Omental fat pad (tissue), 4 donors: ENCODE results near the gene STON1. TPM values are rescaled to one million over a fixed set of nuclear protein-coding genes. Genes with fewer than 3 reads are reported as not detected.
A peak's percentile ranks its signal among the peaks of the same experiment; 100 is the strongest.

Source experiments
- ATAC-seq: fragments of 150-250 bp; one replicate; pipeline ENCODE4 v1.9.1; 2016; ENCODE audit warnings: mild to moderate bottlenecking, moderate library complexity; ENCODE audit not compliant: low FRiP score
- DNase-seq: peaks from one replicate; pipeline ENCODE4 v3.0.0-alpha.2; 2019; ENCODE audit warnings: low spot score
- CTCF ChIP-seq, 3 donors: fragments of 450-650 bp; IDR thresholded peaks; one replicate each; pipeline ENCODE4 v1.5.1; 2016 to 2017; ENCODE audit warnings: antibody characterized with exemption in 3 of 3, mild to moderate bottlenecking in 3 of 3, moderate library complexity in 2 of 3
- total RNA-seq, 4 donors: library from RNA; depleted of rRNA; stranded (reverse); fragments of >200 nt; gene quantifications; one replicate each; pipeline ENCODE4 v1.1.0, GENCODE V29; 2016

The STON1 gene
- total RNA-seq, 4 donors from 2014 or later: 44.8 to 124 (median 93.9) TPM

- no peak for TF ChIP-seq CTCF (IDR thresholded peaks at IDR 0.05)
- no peak for ATAC-seq
- no peak for DNase-seq
Observed at GRCh38 chr2:48558456-48558855, 28.5 kb downstream of the STON1 start.

- no peak for TF ChIP-seq CTCF (IDR thresholded peaks at IDR 0.05)
- DNase-seq: no peak
- no peak for ATAC-seq
Observed at GRCh38 chr2:48560546-48561209, 30.7 kb downstream of the STON1 start.

- no peak for ATAC-seq
- DNase-seq: no peak
- TF ChIP-seq CTCF (IDR thresholded peaks at IDR 0.05): no peak
Observed at GRCh38 chr2:48562281-48562680, 32.3 kb downstream of the STON1 start.

- no peak for DNase-seq
- ATAC-seq: no peak
- no peak for TF ChIP-seq CTCF (IDR thresholded peaks at IDR 0.05)
Observed at GRCh38 chr2:48566592-48567310, 36.8 kb downstream of the STON1 start.

- TF ChIP-seq CTCF (IDR thresholded peaks at IDR 0.05): no peak
- no peak for ATAC-seq
- DNase-seq: no peak
Observed at GRCh38 chr2:48567671-48568070, 37.7 kb downstream of the STON1 start.

- DNase-seq (no peak), ATAC-seq (peak; percentile 64)
- no peak for TF ChIP-seq CTCF (IDR thresholded peaks at IDR 0.05)
Observed at GRCh38 chr2:48568547-48568946, 38.6 kb downstream of the STON1 start.

GRCh38 chr2:48569433-48569832, 39.5 kb downstream of the STON1 start:
- no peak for TF ChIP-seq CTCF (IDR thresholded peaks at IDR 0.05)
- no peak for DNase-seq
- no peak for ATAC-seq
